GM13977 (cell line): ENCODE measurements around the gene ABCC6.

Source experiments
- DNase-seq: peaks from one replicate; pipeline ENCODE4 v3.0.0; 2012; ENCODE audit warnings: low spot score
- in situ Hi-C: fragments of 300-500 bp; cut with MboI; formaldehyde crosslinking; loops from one replicate; pipeline ENCODE4 v1.12.0; 2022; ENCODE audit warnings: low sequenced_read_pairs, low pct_unique_long_range_greater_than_20kb, mixed read lengths, inconsistent platforms; ENCODE audit not compliant: unreplicated experiment
- TF ChIP-seq, protein P1 (sequence below): IDR thresholded peaks from 2 replicates; pipeline ENCODE4 v1.5.1; 2012; ENCODE audit warnings: mild to moderate bottlenecking, control low read depth; ENCODE audit not compliant: insufficient read depth; ENCODE audit errors: extremely low read depth, missing control alignments

Gene ABCC6

DNA sequence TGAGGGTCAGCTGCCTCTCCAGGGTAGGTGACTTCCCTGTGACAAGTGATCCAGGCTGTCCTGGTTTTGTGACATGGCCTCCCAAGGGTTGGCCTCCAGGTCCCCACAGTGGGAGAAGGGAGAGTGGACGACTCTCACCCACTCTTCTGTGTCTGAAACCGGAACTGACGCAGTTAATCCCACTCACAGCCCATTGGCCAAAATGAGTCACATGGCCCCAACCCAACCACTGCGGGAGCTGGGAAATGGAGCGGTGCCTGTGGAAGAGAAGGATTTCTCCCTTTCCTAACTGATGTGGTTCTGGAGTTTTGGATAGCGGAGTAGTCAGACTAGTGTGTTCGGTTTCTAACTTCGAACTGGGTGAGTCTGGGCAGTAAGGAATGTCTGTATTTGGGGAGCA, 79.4 kb downstream of the ABCC6 start:
- TF ChIP-seq, protein P1, sequence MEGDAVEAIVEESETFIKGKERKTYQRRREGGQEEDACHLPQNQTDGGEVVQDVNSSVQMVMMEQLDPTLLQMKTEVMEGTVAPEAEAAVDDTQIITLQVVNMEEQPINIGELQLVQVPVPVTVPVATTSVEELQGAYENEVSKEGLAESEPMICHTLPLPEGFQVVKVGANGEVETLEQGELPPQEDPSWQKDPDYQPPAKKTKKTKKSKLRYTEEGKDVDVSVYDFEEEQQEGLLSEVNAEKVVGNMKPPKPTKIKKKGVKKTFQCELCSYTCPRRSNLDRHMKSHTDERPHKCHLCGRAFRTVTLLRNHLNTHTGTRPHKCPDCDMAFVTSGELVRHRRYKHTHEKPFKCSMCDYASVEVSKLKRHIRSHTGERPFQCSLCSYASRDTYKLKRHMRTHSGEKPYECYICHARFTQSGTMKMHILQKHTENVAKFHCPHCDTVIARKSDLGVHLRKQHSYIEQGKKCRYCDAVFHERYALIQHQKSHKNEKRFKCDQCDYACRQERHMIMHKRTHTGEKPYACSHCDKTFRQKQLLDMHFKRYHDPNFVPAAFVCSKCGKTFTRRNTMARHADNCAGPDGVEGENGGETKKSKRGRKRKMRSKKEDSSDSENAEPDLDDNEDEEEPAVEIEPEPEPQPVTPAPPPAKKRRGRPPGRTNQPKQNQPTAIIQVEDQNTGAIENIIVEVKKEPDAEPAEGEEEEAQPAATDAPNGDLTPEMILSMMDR: no peak
- DNase-seq: no peak
- in situ Hi-C loops: no loop called here

DNA sequence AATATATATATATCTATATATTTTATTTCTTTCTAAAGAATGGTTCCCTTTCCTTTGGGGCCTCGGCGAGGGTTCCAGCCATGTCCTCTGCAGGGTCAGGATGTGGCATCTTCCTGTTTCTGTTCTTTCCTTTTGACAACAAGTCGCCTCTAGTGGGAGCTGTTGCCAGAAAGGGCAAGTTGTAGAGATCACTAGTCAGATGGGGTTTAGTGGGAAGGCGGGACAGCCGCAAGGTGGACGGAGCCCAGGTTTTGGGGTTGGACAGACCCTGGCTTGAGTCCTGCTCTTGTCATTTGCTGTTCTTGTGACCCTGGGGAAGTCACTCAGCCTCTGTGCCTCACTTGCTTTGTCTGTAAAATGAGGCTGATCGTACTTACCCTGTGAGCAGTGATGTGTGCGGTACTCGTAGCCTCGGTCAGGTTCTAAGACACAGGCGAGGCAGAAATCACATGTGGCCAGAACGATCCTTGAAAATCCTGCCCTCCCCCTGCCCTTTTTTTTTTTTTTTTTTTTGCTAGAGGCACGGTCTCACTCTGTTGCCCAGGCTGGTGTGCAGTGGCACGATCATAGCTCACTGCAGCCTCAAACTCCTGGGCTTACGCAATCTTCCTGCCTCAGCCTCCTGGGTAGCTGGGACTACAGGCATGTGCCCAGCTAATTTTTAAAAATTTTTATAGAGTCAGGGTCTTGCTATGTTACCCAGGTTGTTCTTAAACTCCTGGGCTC, 80.1 kb downstream of the ABCC6 start:
- TF ChIP-seq, protein P1: peak; percentile 45
- no peak for DNase-seq
- in situ Hi-C loops: no loop called here

DNA sequence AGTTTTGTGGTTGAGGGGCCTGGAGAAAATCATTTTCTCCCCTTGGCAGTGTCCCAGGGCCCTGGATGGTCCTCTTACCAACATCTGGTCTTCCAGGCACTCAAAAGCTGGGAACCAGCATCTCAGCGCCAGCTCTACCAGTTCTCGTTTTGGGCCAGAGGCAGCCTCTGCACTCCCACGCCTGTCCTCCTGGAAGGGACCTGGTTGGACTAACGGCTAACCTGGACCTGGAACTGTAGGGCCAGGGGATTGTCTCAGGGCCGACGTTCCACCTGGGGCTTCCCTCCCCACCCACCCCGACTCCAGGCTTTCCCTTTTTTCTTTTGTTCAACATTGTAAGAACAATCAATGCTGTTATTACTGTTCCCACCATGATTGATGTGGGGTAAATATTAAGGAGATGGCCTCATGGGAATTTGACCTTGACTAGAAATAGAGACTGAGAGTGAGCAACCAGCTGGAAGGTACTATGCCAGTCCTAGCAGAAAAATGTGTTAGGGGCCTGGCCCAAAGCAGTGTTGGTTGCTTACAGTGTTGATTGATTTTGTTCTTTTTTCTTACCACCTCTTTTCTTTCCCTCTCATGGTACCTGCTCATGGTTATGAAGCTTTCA, 81.4 kb downstream of the ABCC6 start:
- no peak for DNase-seq
- in situ Hi-C loops: no loop called here
- TF ChIP-seq, protein P1: no peak

DNA sequence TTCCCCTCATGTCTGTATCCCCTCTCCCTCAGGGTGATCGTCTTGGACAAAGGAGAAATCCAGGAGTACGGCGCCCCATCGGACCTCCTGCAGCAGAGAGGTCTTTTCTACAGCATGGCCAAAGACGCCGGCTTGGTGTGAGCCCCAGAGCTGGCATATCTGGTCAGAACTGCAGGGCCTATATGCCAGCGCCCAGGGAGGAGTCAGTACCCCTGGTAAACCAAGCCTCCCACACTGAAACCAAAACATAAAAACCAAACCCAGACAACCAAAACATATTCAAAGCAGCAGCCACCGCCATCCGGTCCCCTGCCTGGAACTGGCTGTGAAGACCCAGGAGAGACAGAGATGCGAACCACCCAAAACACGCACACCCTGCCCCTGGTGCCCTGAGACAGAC, 82.2 kb downstream of the ABCC6 start:
- in situ Hi-C loops: no loop called here
- no peak for DNase-seq
- TF ChIP-seq, protein P1: no peak

DNA sequence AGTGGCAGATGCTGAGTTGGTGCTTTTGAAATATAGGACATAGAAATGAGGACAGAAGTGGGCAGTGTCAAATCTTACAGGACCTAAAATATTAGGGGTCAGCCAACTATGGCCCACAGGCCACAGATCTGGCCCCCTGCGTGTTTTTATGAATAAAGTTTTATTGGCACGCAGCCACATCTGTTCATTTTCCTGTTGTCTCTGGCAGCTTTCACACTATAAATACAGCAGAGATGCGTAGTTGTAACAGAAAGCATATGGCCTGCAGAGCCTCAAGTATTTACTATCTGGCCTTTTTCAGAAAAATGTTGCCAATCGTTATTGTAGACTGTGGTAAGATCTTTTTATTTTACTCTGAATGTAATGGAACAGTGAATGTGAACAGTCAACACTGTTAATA, 82.8 kb downstream of the ABCC6 start:
- DNase-seq: no peak
- in situ Hi-C loops: no loop called here
- TF ChIP-seq, protein P1: no peak

DNA sequence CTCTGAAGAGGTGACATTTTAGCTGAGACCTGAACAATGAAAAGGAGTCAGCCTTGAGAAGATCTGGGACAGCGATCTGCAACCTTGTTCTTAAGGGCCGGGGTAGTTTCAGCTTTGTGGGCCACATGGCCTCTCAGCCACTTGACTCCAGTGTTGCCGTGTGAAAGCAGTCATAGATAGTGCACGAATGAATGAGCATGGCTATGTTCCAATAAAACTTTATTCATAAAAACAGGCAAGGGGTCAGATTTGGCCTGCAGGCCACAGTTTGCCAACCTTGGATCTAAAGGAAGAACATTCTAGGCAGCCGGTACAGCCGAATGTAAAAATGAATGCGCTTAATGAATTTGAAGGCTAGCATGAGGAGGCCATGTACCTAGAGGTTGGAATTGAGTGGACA, 83.5 kb downstream of the ABCC6 start:
- TF ChIP-seq, protein P1: no peak
- in situ Hi-C loops: no loop called here
- DNase-seq: no peak
